Keratinocyte (primary cell): ENCODE measurements around the gene SETD7. TPM values are rescaled to one million over a fixed set of nuclear protein-coding genes. Genes with fewer than 3 reads are reported as not detected.

Experiments used
- DNase-seq: peaks from one replicate; pipeline ENCODE4 v3.0.0-alpha.2; 2011; ENCODE audit warnings: low read depth, missing footprints, low spot score
- FAIRE-seq: peaks from 2 replicates; lab custom pipeline; 2011; peaks lifted over from hg19 to GRCh38; lab: Jason Lieb, UNC
- H2AFZ ChIP-seq: 2 replicates; pipeline ENCODE4 v1.6.0; 2012; ENCODE audit warnings: low read length, control low read depth, inconsistent platforms; ENCODE audit not compliant: control insufficient read depth
- H3K27ac ChIP-seq: 2 replicates; pipeline ENCODE4 v1.5.1; 2011; ENCODE audit warnings: low read length; ENCODE audit not compliant: control insufficient read depth, insufficient read depth
- H3K27me3 ChIP-seq: 3 replicates; pipeline ENCODE4 v1.6.0; 2011; ENCODE audit warnings: low read length; ENCODE audit not compliant: control insufficient read depth, insufficient read depth; ENCODE audit errors: extremely low read depth
- H3K36me3 ChIP-seq, 2 experiments: 2 replicates in 1 of 2; 3 replicates in 1 of 2; pipeline ENCODE4 v1.5.1; 2011; ENCODE audit warnings: low read length in 2 of 2, mild to moderate bottlenecking in 1 of 2; ENCODE audit not compliant: control insufficient read depth in 2 of 2, insufficient read depth in 2 of 2; ENCODE audit errors: extremely low read depth in 1 of 2
- H3K4me1 ChIP-seq: 3 replicates; pipeline ENCODE4 v1.5.1; 2011; ENCODE audit warnings: low read length; ENCODE audit not compliant: control insufficient read depth, insufficient read depth; ENCODE audit errors: extremely low read depth
- H3K4me2 ChIP-seq: 3 replicates; pipeline ENCODE4 v1.6.0; 2011; ENCODE audit warnings: low read depth, low read length; ENCODE audit not compliant: control insufficient read depth, insufficient read depth; ENCODE audit errors: extremely low read depth
- H3K4me3 ChIP-seq, 3 experiments: fragments of 200-600 bp in 1 of 3; sonication (generic) in 1 of 3; 2 replicates in 2 of 3; 3 replicates in 1 of 3; pipeline ENCODE4 v1.5.1; 2011 to 2016; ENCODE audit warnings: low read length in 3 of 3, mild to moderate bottlenecking in 3 of 3, control low read depth in 2 of 3, inconsistent platforms in 1 of 3, low read depth in 1 of 3, mixed read lengths in 1 of 3, mixed run types in 1 of 3, moderate library complexity in 1 of 3; ENCODE audit not compliant: control insufficient read depth in 2 of 3, insufficient read depth in 2 of 3; ENCODE audit errors: extremely low read depth in 1 of 3
- H3K79me2 ChIP-seq: 2 replicates; pipeline ENCODE4 v1.6.0; 2012; ENCODE audit warnings: low read length; ENCODE audit not compliant: control insufficient read depth, insufficient read depth
- H3K9ac ChIP-seq: 3 replicates; pipeline ENCODE4 v1.6.0; 2011; ENCODE audit warnings: low read length; ENCODE audit not compliant: control insufficient read depth, insufficient read depth; ENCODE audit errors: extremely low read depth
- H3K9me1 ChIP-seq: 3 replicates; pipeline ENCODE4 v1.6.0; 2011; ENCODE audit warnings: low read length; ENCODE audit not compliant: control insufficient read depth, insufficient read depth; ENCODE audit errors: extremely low read depth
- H3K9me3 ChIP-seq: 2 replicates; pipeline ENCODE4 v1.5.1; 2012; ENCODE audit warnings: low read depth, low read length; ENCODE audit not compliant: control insufficient read depth
- H4K20me1 ChIP-seq: 3 replicates; pipeline ENCODE4 v1.6.0; 2011; ENCODE audit warnings: low read length; ENCODE audit not compliant: control insufficient read depth, insufficient read depth; ENCODE audit errors: extremely low read depth
- CTCF ChIP-seq, 3 experiments: IDR thresholded peaks in 1 of 3; conservative IDR thresholded peaks in 1 of 3; optimal IDR thresholded peaks in 1 of 3; 2 replicates in 2 of 3; 3 replicates in 1 of 3; pipeline versions ENCODE3 to v1.5.1; 2011; ENCODE audit warnings: low read length in 3 of 3, mild to moderate bottlenecking in 3 of 3, moderate library complexity in 2 of 3, control low read depth in 1 of 3, inconsistent platforms in 1 of 3; ENCODE audit not compliant: insufficient read depth in 2 of 3; ENCODE audit errors: extremely low read depth in 1 of 3
- EZH2 ChIP-seq: IDR thresholded peaks from one replicate; pipeline ENCODE4 v1.6.1; 2012; ENCODE audit warnings: inconsistent platforms, mild to moderate bottlenecking, low read length, moderate library complexity
- dilution Hi-C: fragments of 300-500 bp; cut with MboI; formaldehyde crosslinking; loops from one replicate; pipeline ENCODE4 v1.7.0; 2020; ENCODE audit warnings: low sequenced_read_pairs; ENCODE audit not compliant: extremely low pct_ligation_motif_present
- polyA plus RNA-seq, 5 experiments: library from polyadenylated mRNA; depleted of rRNA in 3 of 5; stranded (reverse) in 3 of 5; stranded (forward) in 1 of 5; unstranded in 1 of 5; fragments of >200 nt; gene quantifications; 1 replicate in 1 of 5; 2 replicates in 3 of 5; 3 replicates in 1 of 5; pipeline versions ENCODE4 v1.2.1 to v1.2.3, GENCODE V29; 2011 to 2012; ENCODE audit warnings: missing spikeins in 2 of 5, low read depth in 1 of 5, low replicate concordance in 1 of 5

SETD7 gene
- polyA plus RNA-seq, 1 donor (not counting 4 experiments of a cell fraction or from before 2014, with no cell fraction given): 18.8 TPM

DNA sequence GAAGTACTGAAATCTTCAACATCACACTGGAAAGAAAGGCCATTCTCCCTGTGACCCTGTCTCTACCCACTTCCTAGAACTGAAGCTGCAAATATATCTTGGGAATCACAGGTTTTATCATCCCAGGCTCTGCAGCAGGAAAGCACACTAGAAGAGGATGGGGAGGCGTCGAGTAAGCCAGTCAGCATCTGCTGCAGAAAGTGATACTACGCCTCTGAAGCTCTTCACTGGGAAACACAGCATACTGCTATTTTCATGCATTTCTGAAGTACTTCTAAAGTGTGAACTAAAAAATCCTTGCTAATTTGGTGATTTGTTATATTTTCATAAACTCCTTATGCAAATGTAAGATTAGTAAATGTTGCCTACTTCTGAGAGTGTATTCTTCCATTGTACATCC is 73.0 kb downstream of the SETD7 start:
- Histone ChIP-seq H3K27ac (no peak overlapping the region), H3K79me2 (no peaks in the 10 kb centered on the region), H3K9me3 (no peaks in the 10 kb centered on the region), H3K36me3 (peaks cover 0 to 2% of the 10 kb centered on the region in 2 experiments), H3K9ac (no peak overlapping the region), H3K27me3 (no peaks in the 10 kb centered on the region), H2AFZ (no peak overlapping the region), H3K9me1 (no peaks in the 10 kb centered on the region), H4K20me1 (no peaks in the 10 kb centered on the region), H3K4me1 (no peaks in the 10 kb centered on the region), H3K4me2 (no peak overlapping the region), H3K4me3 (no peak overlapping the region)
- no peak for TF ChIP-seq CTCF (optimal IDR thresholded peaks at IDR 0.05 in 1 of 3, IDR thresholded peaks at IDR 0.05 in 1 of 3, conservative IDR thresholded peaks at IDR 0.05 in 1 of 3; ENCODE audit: extremely low read depth in 1 of 3, insufficient read depth in 2 of 3, low read length in 3 of 3)
- no peak for TF ChIP-seq EZH2
- dilution Hi-C loops: no loop called here
- FAIRE-seq (no peak), DNase-seq (no peak)

- no peaks in the 10 kb centered on the region for H3K9me1 ChIP-seq
- no peaks in the 10 kb centered on the region for H3K9me3 ChIP-seq
- no peaks in the 10 kb centered on the region for H3K27me3 ChIP-seq
- DNase-seq: no peak
- no peak overlapping the region for H3K4me3 ChIP-seq
- no peaks in the 10 kb centered on the region for H3K4me1 ChIP-seq
- dilution Hi-C loops: no loop called here
- no peak overlapping the region for H2AFZ ChIP-seq
- no peak for TF ChIP-seq EZH2
- no peak for TF ChIP-seq CTCF (optimal IDR thresholded peaks at IDR 0.05 in 1 of 3, IDR thresholded peaks at IDR 0.05 in 1 of 3, conservative IDR thresholded peaks at IDR 0.05 in 1 of 3; ENCODE audit: extremely low read depth in 1 of 3, insufficient read depth in 2 of 3, low read length in 3 of 3)
- no peak for FAIRE-seq
- peaks cover 0 to 2% of the 10 kb centered on the region in 2 experiments for H3K36me3 ChIP-seq
- H4K20me1 ChIP-seq: no peaks in the 10 kb centered on the region
- H3K27ac ChIP-seq: no peak overlapping the region
- H3K4me2 ChIP-seq: no peak overlapping the region
- H3K9ac ChIP-seq: no peak overlapping the region
- H3K79me2 ChIP-seq: no peaks in the 10 kb centered on the region
Observed at GRCh38 chr4:139481465-139481864, 74.6 kb downstream of the SETD7 start.
